Daoy (cell line): ENCODE measurements around the gene GIGYF2. TPM values are rescaled to one million over a fixed set of nuclear protein-coding genes. Genes with fewer than 3 reads are reported as not detected.
A peak's percentile ranks its signal among the peaks of the same experiment; 100 is the strongest.
"Not testable (repeated sequence)": the region's sequence is repeated elsewhere in the genome, so short reads cannot be mapped to it uniquely, and the experiment has no call there.

ENCODE experiments used
- DNase-seq: peaks from one replicate; pipeline ENCODE4 v3.0.0-alpha.2; 2015; ENCODE audit warnings: low read depth
- total RNA-seq: library from RNA; depleted of rRNA; stranded (reverse); fragments of >200 nt; shearing (Covaris generic); gene quantifications from 2 replicates; pipeline ENCODE4 v1.2.3, GENCODE V29; 2014

The GIGYF2 gene
- total RNA-seq, 1 experiment from 2014 or later, result 56.9 TPM

DNA sequence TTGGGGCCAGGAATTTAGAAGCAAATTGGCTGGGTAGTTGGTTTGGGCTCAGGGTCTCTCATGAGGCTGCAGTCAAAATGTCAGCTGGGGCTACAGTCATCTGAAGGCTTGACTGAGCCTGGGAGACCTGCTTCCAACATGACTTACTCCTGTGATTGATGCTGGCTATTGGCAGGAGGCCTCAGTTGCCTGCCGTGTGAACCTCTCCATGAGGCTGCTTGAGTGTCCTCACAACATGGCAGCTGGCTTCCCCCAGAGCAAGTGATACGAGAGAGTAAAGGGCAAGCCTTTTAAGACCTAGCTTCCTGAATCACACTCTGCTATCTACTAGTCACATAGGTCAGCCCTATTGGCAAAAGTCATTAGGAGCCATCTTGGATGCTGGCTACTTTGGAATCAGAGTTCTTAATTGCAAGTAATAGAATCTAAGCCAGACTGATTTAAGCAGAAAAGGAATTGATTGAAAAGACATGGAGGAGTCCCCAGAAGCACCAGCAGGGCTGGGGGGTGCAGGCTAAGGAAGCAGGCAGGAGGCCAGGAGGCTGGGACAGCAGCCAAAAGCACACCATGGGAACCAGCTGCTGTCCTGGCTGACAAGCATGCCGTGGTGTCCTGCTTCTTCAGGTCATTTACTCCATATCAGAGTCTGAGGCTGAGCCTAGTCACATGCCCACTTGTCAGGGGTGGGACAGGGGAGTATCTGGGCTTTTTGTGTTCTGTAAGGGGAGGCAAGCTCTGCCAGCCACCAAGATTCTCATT, 7.8 kb upstream of the GIGYF2 start:
- DNase-seq, result peak; percentile 28

GRCh38 chr2:232691117-232691516, 6.0 kb upstream of the GIGYF2 start:
- DNase-seq, result not testable (repeated sequence)

DNA sequence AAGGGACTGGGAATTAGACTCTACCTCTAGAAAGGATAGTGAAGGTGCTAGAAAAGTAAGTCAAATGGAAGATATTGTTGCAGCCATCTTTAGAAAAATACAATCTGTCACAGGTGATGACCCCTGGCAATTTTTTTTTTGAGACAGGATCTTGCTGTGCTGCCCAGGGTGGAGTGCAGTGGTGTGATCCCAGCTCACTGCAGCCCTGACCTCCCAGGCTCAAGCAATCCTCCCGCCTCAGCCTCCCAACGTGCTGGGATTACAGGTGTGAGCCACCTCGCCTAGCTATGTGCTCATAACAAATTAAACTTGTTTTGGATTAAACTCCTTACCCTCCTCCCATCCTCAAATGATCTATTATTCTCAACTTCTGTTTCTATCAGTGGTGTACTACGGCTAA, 3.8 kb upstream of the GIGYF2 start:
- DNase-seq, result no peak

DNA sequence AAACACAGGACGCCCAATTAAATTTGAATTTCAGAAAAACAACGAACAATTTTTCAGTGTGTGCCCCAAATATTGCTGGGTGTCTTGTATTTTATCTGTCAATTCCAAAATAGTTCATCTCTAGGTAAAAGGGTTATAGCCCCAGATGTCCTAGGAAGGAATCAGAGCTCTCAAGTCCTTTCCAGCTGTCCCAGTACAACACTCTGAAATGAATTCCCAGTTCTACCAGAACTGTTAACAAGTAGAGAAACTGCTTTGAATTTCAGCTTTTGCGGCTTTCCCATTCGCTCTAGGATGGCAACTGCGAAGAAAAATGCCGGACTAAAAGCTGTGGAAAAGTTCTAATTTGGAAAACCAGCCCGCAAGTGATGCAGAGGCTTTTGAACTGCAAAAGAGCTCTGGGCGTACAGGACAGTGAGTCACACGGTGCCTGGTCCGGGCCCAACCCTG, 497 bp upstream of the GIGYF2 start:
- no peak for DNase-seq

DNA sequence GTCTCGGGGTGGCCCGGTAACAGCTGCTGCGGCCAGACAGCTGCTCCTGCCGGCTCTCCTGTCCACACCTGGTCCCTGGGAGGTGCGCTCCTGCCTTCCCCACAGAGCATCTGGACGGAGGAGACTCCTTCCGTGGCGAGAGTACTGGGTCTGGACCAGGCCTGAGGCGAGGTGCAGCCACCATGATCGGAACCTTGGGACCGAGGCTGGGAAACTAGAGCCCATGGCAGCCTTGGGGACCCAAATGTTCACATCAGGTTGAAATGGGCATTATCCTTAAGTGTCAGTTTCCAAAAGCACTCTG, 628 bp downstream of the GIGYF2 start:
- no peak for DNase-seq

DNA sequence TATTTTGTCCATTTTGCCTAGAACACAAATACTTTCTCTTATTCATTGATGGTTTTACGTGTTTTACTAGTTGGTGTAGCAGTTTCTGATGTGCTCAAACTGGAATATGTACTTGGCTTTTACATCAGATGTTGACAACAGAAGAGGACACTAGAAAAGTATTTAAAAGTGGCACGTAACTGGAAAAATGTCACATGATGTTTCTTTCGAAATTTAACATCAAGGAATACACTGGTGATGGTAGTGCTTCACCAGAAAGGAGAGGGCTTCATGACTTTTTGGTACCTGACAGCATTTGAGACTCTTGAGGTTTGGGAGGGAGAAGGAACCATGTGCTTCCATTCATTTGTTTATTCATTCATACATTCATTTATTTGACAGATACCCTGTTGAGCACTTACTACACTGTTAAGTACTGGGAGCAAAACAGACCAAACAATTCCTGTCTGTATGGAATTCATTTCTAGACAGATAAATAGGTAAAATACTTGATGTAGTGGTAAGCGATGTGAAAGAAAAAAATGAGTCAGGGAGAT, 1.5 kb downstream of the GIGYF2 start:
- DNase-seq, result no peak

DNA sequence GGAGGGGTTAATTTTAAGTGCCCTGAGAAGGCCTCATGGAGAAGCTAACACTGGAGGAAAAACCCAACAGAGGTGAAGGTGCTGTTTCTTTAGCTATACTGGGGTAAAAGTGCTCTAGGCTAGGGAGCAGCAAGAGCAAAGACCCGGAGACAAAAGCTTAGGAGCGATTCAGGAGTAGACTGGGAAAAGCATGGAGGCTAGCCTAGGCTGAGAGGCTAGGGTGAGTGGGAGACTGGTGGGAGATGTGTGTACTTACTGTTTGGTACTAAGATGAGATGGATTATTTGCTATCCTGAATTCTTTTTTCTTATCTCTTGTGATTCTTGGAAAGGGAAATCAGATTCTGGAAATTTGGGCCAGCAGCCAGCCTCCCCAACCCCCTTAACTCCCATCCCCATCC, 2.0 kb downstream of the GIGYF2 start:
- no peak for DNase-seq

- no peak for DNase-seq
Measured at GRCh38 chr2:232700154-232700553, 3.0 kb downstream of the GIGYF2 start.

GRCh38 chr2:232707076-232707475, 9.9 kb downstream of the GIGYF2 start:
- no peak for DNase-seq

- DNase-seq, result no peak
Measured at GRCh38 chr2:232713505-232713904, 16.4 kb downstream of the GIGYF2 start.

DNA sequence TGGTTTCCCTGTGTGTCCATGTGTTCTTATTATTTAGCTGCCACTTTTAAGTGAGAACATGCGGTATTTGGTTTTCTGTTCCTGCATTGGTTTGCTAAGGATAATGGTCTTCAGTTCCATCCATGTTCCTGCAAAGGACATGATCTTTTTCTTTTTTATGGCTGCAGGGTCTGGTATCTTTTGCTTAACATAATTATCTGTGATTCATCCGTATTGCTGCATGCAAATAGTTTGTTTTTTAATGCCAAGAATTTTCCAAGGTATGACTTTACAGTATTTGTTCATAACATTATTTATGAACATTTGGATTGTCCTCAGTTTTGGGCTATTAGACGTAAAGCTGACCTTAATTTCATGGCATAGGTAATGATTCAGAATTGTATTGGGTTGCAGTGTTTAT, 17.8 kb downstream of the GIGYF2 start:
- no peak for DNase-seq

- not testable (repeated sequence) for DNase-seq
Measured at GRCh38 chr2:232720056-232720455, 22.9 kb downstream of the GIGYF2 start.

- DNase-seq, result no peak
Measured at GRCh38 chr2:232721261-232721660, 24.1 kb downstream of the GIGYF2 start.

DNA sequence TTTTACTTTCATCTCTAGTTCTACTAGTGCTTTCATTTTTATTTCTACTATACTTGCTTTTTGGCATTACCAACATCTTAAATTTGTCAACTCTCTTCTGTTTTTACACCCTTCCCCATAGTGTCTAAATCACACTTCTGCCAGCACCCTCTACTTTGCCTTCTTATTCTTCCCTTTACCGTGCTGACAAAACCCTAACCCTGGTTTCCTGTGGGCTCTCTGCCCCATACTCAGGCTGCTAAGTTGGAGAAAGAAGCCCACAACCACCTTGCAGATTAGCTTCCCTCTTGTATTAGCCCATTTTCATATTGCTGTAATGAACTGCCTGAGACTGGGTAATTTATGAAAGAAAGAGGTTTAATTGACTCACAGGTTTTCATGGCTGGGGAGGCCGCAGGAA, 24.8 kb downstream of the GIGYF2 start:
- no peak for DNase-seq

GRCh38 chr2:232723027-232723426, 25.9 kb downstream of the GIGYF2 start:
- DNase-seq, result no peak

GRCh38 chr2:232728785-232729184, 31.7 kb downstream of the GIGYF2 start:
- DNase-seq, result no peak

DNA sequence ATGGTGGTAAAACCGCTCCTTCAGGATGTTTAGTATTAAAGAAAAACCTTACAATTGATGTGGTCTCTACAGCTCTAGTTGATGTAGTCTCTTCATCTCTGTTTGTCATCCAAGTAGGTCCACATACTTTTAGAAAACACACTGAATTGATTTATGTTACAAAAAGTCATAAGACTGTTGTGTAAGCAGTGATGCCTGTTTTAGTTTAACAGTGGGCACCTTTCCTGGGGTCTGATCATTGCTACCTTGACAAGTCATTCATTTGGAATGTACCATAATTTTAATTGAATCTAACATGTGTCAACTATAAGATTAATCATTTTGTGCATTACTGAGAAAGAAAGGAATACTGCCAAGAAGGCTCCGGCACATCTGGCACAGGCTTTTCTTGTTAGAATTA, 34.3 kb downstream of the GIGYF2 start:
- no peak for DNase-seq

GRCh38 chr2:232741294-232741693, 44.2 kb downstream of the GIGYF2 start:
- no peak for DNase-seq

DNA sequence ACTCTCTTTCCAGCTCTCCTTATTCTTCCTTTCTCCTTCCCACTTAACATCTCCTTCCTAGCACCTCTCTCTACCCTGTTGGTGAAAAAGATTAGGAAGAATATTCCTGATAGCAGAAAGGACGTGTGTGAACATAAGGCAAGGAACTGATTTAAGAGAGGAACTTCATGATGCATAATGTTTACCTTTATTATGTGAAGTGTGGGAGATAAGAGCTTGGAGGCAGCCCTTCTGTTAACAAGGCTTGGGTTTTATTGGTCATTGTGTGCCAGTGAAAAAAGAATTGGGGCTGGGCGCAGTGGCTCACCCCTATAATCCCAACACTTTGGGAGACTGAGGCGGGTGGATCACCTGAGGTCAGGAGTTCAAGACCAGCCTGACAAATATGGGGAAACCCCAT, 44.8 kb downstream of the GIGYF2 start:
- no peak for DNase-seq

DNA sequence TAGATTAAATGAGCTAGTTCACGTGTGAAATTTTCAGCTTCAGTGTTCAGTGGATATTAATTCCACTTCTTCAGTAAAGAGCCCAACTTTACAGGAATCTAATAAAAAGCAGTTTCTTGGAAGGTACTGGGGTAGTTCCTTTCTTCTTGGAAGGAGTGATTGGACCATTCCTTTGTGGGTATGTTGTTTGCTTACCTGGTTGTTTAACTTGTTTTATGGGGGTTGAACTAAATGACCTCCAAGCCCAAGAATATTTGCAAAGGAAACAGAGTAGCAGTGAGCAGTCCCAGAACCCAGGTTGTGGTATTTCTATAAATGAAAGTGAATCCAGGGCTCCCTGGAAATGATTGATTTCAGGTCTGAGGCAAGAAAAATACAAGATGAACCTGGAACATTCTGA, 47.8 kb downstream of the GIGYF2 start:
- no peak for DNase-seq

DNA sequence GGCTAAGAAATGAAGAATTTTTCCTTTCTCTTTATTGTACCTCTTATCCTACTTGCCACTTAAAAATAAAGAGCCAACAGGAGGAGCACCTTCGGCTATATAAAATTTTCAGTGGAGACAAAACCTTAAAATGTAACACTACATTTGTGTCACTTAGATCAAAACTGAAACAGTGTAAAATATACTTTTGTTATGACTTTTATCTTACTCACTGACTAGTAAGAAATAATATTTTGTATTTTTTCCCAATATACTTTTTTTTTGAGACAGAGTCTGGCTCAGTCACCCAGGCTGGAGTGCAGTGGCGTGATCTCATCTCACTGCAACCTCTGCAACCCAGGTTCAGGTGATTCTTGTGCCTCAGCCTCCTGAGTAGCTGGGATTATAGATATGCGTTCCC, 50.9 kb downstream of the GIGYF2 start:
- no peak for DNase-seq

DNA sequence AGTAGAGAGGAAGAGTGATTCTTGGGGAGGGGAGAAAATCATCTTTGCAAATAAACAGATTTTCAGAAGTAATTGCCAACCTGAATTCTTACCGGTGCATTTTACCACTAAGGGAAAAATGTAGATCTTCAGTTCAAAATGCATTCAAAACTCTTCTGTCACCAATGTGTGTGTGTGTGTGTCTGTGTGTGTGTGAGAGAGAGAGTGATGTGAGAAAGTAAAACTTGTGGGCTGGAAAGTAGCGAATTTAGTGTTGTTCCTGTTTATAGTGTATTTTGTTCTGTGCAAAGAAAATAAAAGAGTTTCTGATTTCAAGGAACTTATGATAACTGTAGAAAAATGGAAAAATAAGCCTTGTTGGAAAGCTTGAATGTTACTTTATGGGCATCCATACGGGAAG, 52.2 kb downstream of the GIGYF2 start:
- DNase-seq, result no peak

- DNase-seq, result no peak
Measured at GRCh38 chr2:232750135-232750671, 53.1 kb downstream of the GIGYF2 start.

DNA sequence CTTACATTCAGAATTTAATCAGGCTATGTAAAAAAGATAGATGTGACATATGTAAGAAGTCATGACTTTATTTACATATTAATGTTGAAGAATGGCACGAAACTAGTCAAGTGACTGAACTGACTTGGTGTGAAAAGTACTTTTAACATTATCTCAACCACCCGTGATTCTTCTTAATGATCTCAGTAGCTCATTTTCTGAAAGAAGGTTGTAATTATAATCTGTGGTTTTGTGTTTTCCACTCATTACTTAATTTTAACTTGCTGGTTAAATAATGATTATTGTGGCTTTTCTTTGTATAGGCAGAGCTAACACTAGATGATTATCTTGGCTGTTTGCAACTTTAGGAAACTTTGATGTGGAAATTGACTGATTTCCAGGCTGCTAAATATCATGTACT, 60.8 kb downstream of the GIGYF2 start:
- no peak for DNase-seq
